Mesodermal cell (in vitro differentiated cells): ENCODE data around the gene OR2T1.
"Not testable (repeated sequence)": the region's sequence is repeated elsewhere in the genome, so short reads cannot be mapped to it uniquely, and the experiment has no call there.

Experiments used
- H3K27ac ChIP-seq: 2 replicates; pipeline ENCODE4 v1.7.0; 2013; ENCODE audit warnings: mild to moderate bottlenecking, low read depth, low read length, moderate library complexity; ENCODE audit not compliant: severe bottlenecking
- H3K36me3 ChIP-seq: 2 replicates; pipeline ENCODE4 v1.7.1; 2013; ENCODE audit warnings: mild to moderate bottlenecking, low read length, moderate library complexity; ENCODE audit not compliant: control insufficient read depth, insufficient read depth
- H3K4me1 ChIP-seq: one replicate; pipeline ENCODE4 v1.7.1; 2013; ENCODE audit warnings: mild to moderate bottlenecking, low read length; ENCODE audit not compliant: insufficient read depth, control insufficient read depth, poor library complexity, severe bottlenecking
- H3K4me3 ChIP-seq: 2 replicates; pipeline ENCODE4 v1.7.0; 2013; ENCODE audit warnings: low read length, control low read depth, mild to moderate bottlenecking; ENCODE audit not compliant: insufficient read depth, poor library complexity, severe bottlenecking; ENCODE audit errors: extremely low read depth
- H3K9me3 ChIP-seq: 2 replicates; pipeline ENCODE4 v1.7.1; 2013; ENCODE audit warnings: mild to moderate bottlenecking, low read length, moderate library complexity; ENCODE audit not compliant: control insufficient read depth
- WGBS, 2 experiments: methylation state at CpG; one replicate each; pipeline ENCODE4 v1.1.5; 2013; ENCODE audit warnings: missing lambda C conversion rate in 2 of 2; ENCODE audit not compliant: insufficient coverage in 2 of 2; 5-methylcytosine and 5-hydroxymethylcytosine counted together

OR2T1 gene

GRCh38 chr1:248453619-248454018, 50.8 kb downstream of the OR2T1 start:
- H3K9me3 ChIP-seq, H3K27ac ChIP-seq, H3K4me1 ChIP-seq, H3K36me3 ChIP-seq, H3K4me3 ChIP-seq: not testable (repeated sequence)
- 33 to 70% methylated on average over 1 to 5 of the region's 7 CpGs for WGBS, 2 experiments

DNA sequence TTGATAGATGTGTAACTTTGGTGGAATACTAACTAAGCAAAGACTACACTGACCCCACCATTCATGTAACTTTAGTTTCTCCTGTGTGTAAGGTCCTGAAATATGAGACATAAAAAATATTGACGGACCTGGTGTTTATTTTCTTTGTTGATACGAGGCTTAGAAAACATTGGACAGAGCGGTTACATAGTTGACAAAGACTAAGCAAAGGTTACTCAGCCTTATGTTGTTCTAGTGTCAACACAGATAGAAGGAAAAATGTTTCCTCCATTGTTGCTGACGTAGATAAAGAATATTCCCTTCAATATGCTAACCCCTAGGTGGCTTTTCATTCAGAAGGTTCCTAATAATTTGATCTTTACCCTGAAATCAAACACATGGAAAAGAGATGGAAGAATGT, 52.2 kb downstream of the OR2T1 start:
- peaks cover 14% of the 10 kb centered on the region for H3K9me3 ChIP-seq
- H3K4me3 ChIP-seq, H3K27ac ChIP-seq, H3K4me1 ChIP-seq, H3K36me3 ChIP-seq: not testable (repeated sequence)
- no CpG with 5 or more reads among the region's 4 CpGs for WGBS, 2 experiments

DNA sequence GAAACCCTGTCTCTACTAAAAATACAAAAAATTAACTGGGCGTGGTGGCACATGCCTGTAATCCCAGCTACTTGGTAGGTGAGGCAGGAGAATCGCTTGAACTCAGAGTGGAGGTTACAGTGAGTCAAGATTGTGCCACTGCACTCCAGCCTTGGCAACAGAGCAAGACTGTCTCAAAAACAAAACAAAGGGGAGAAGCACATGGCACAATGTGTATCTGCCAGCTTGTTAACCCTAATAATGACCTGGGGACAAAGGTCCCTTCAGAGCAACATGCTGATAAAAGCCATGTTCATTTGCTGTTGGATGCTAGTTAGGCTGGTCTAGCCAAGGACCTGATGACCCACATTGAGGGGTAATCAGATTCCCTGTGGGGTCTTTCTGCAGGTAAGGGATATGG, 53.8 kb downstream of the OR2T1 start:
- no CpG with 5 or more reads among the region's 2 CpGs for WGBS, 2 experiments
- peaks cover 14% of the 10 kb centered on the region for H3K9me3 ChIP-seq
- not testable (repeated sequence) for H3K4me1 ChIP-seq, H3K27ac ChIP-seq, H3K4me3 ChIP-seq, H3K36me3 ChIP-seq
